Gastrocnemius medialis (tissue), 4 donors: ENCODE results near the gene RNF151. TPM values are rescaled to one million over a fixed set of nuclear protein-coding genes. Genes with fewer than 3 reads are reported as not detected.

ENCODE experiments used
- ATAC-seq, 2 donors: fragments of 150-250 bp; one replicate each; pipeline ENCODE4 v1.9.1; 2016
- DNase-seq, 2 donors: peaks; one replicate each; pipeline ENCODE4 v3.0.0-alpha.2; 2019
- H3K27ac ChIP-seq, 4 donors: fragments of 200-600 bp; sonication (generic); 1 replicate in 1 of 4; 2 replicates in 3 of 4; pipeline ENCODE4 v1.5.1; 2016 to 2018; ENCODE audit warnings: mild to moderate bottlenecking in 2 of 4, moderate library complexity in 1 of 4
- H3K27me3 ChIP-seq, 3 donors: fragments of 200-600 bp; sonication (generic) in 2 of 3; 1 replicate in 1 of 3; 2 replicates in 2 of 3; pipeline versions ENCODE4 v1.5.1 to v1.6.0; 2016 to 2019; ENCODE audit warnings: mild to moderate bottlenecking in 1 of 3, moderate library complexity in 1 of 3
- H3K36me3 ChIP-seq, 2 donors: fragments of 200-600 bp; sonication (generic) in 1 of 2; one replicate each; pipeline ENCODE4 v1.5.1; 2017 to 2018
- H3K4me1 ChIP-seq, 2 donors: fragments of 200-600 bp; sonication (generic) in 1 of 2; one replicate each; pipeline ENCODE4 v1.5.1; 2016 to 2017; ENCODE audit warnings: mild to moderate bottlenecking in 2 of 2
- H3K4me3 ChIP-seq, 4 donors: fragments of 200-600 bp; sonication (generic) in 3 of 4; 1 replicate in 1 of 4; 2 replicates in 3 of 4; pipeline ENCODE4 v1.5.1; 2016 to 2019; ENCODE audit warnings: mild to moderate bottlenecking in 2 of 4
- H3K9me3 ChIP-seq, 3 donors: fragments of 200-600 bp; sonication (generic) in 2 of 3; 1 replicate in 1 of 3; 2 replicates in 2 of 3; pipeline ENCODE4 v1.5.1; 2016 to 2019
- CTCF ChIP-seq, 5 experiments: fragments of 450-650 bp in 3 of 5; fragments of 200-600 bp in 2 of 5; sonication (generic) in 2 of 5; IDR thresholded peaks in 4 of 5; conservative IDR thresholded peaks in 1 of 5; 1 replicate in 4 of 5; 2 replicates in 1 of 5; pipeline ENCODE4 v1.5.1; 2016 to 2019; ENCODE audit warnings: antibody characterized with exemption in 5 of 5, mild to moderate bottlenecking in 3 of 5, moderate library complexity in 3 of 5
- POLR2A ChIP-seq, 2 donors: fragments of 450-650 bp; IDR thresholded peaks; one replicate each; pipeline ENCODE4 v1.6.1; 2017; ENCODE audit warnings: antibody characterized with exemption in 2 of 2, mild to moderate bottlenecking in 2 of 2, moderate library complexity in 2 of 2
- in situ Hi-C, 4 donors: fragments of 200-750 bp; cut with MboI; loops; one replicate each; pipeline versions ENCODE4 v1.15.0 to v1.8.0; 2017; ENCODE audit warnings: low sequenced_read_pairs in 4 of 4
- intact Hi-C: fragments of 100-400 bp; cut with DNase I; formaldehyde crosslinking; loops from one replicate; pipeline ENCODE4 v1.15.1; 2023; ENCODE audit warnings: low total_unique reads
- total RNA-seq, 4 donors: library from RNA; depleted of rRNA; stranded (reverse); fragments of >200 nt; gene quantifications; one replicate each; pipeline versions ENCODE4 v1.1.0 to v1.2.3, GENCODE V29; 2016

The RNF151 gene
- total RNA-seq, 4 donors from 2014 or later: not detected

GRCh38 chr16:1992704-1993317, 26.2 kb downstream of the RNF151 start:
- peaks cover 30 to 38% (median 34%) of the 10 kb centered on the region in 3 donors for H3K27me3 ChIP-seq
- H3K4me3 ChIP-seq: peak overlapping the region in 2 of 4 donors; percentile 59 to 74
- H3K4me1 ChIP-seq: peaks cover 7 to 16% of the 10 kb centered on the region in 2 donors
- TF ChIP-seq CTCF (IDR thresholded peaks at IDR 0.05 in 4 of 5, conservative IDR thresholded peaks at IDR 0.05 in 1 of 5): no peak
- TF ChIP-seq POLR2A (IDR thresholded peaks at IDR 0.05): no peak
- intact Hi-C loops: no loop called here
- peaks cover 0 to 2% of the 10 kb centered on the region in 2 donors for H3K36me3 ChIP-seq
- ATAC-seq (peak in 1 of 2 donors; percentile 3), DNase-seq (no peak)
- peak overlapping the region in 1 of 4 donors; percentile 36 for H3K27ac ChIP-seq
- no peaks in the 10 kb centered on the region for H3K9me3 ChIP-seq
- in situ Hi-C loops: no loop called here

GRCh38 chr16:1993731-1994131, 27.1 kb downstream of the RNF151 start:
- H3K36me3 ChIP-seq: peaks cover 0 to 11% of the 10 kb centered on the region in 2 donors
- H3K9me3 ChIP-seq: no peaks in the 10 kb centered on the region
- peaks cover 26 to 32% (median 30%) of the 10 kb centered on the region in 3 donors for H3K27me3 ChIP-seq
- intact Hi-C loops (no loop called here), in situ Hi-C loops (no loop called here)
- no peak overlapping the region for H3K4me3 ChIP-seq
- no peak for TF ChIP-seq POLR2A (IDR thresholded peaks at IDR 0.05)
- no peak for TF ChIP-seq CTCF (IDR thresholded peaks at IDR 0.05 in 4 of 5, conservative IDR thresholded peaks at IDR 0.05 in 1 of 5)
- peaks cover 7 to 16% of the 10 kb centered on the region in 2 donors for H3K4me1 ChIP-seq
- no peak for DNase-seq
- no peak overlapping the region for H3K27ac ChIP-seq
- no peak for ATAC-seq

- H3K4me3 ChIP-seq: no peak overlapping the region
- no peaks in the 10 kb centered on the region for H3K9me3 ChIP-seq
- TF ChIP-seq POLR2A (IDR thresholded peaks at IDR 0.05) (no peak), CTCF (IDR thresholded peaks at IDR 0.05 in 4 of 5, conservative IDR thresholded peaks at IDR 0.05 in 1 of 5) (no peak)
- H3K36me3 ChIP-seq: peaks cover 0 to 47% of the 10 kb centered on the region in 2 donors
- peaks cover 0 to 2% (median 0%) of the 10 kb centered on the region in 3 donors for H3K27me3 ChIP-seq
- peak in 1 of 2 donors; percentile 59 for ATAC-seq
- no peaks in the 10 kb centered on the region for H3K4me1 ChIP-seq
- intact Hi-C loops: no loop called here
- in situ Hi-C loops: no loop called here
- DNase-seq: peak in 1 of 2 donors; percentile 56
- peak overlapping the region in 1 of 4 donors; percentile 54 for H3K27ac ChIP-seq
These were observed 31.1 kb downstream of the RNF151 start for GRCh38 chr16:1997494-1998359.

GRCh38 chr16:1998360-1998835, 31.7 kb downstream of the RNF151 start:
- ATAC-seq (no peak), DNase-seq (no peak)
- intact Hi-C loops (no loop called here), in situ Hi-C loops (no loop called here)
- no peak overlapping the region for H3K4me3 ChIP-seq
- peak overlapping the region in 1 of 4 donors; percentile 54 for H3K27ac ChIP-seq
- H3K4me1 ChIP-seq: peaks cover 0 to 3% of the 10 kb centered on the region in 2 donors
- no peak for TF ChIP-seq CTCF (IDR thresholded peaks at IDR 0.05 in 4 of 5, conservative IDR thresholded peaks at IDR 0.05 in 1 of 5)
- TF ChIP-seq POLR2A (IDR thresholded peaks at IDR 0.05): no peak
- H3K36me3 ChIP-seq: peaks cover 0 to 54% of the 10 kb centered on the region in 2 donors
- no peaks in the 10 kb centered on the region for H3K27me3 ChIP-seq
- H3K9me3 ChIP-seq: no peaks in the 10 kb centered on the region
